Tibial nerve (tissue), 4 donors: ENCODE measurements around the gene CNIH3.

ENCODE experiments used
- CTCF ChIP-seq, 5 experiments: fragments of 200-600 bp in 3 of 5; fragments of 450-650 bp in 2 of 5; sonication (generic) in 3 of 5; IDR thresholded peaks; one replicate each; pipeline ENCODE4 v1.5.1; 2016 to 2019; ENCODE audit warnings: antibody characterized with exemption in 5 of 5, mild to moderate bottlenecking in 3 of 5, moderate library complexity in 2 of 5
- EP300 ChIP-seq, 2 donors: sonication (generic); formaldehyde crosslinking; IDR thresholded peaks; one replicate each; pipeline ENCODE4 v1.6.1; 2017; ENCODE audit warnings: antibody characterized with exemption in 2 of 2, mild to moderate bottlenecking in 1 of 2

GRCh38 chr1:224757508-224757907 lies 141.4 kb downstream of the CNIH3 start:
- TF ChIP-seq CTCF (IDR thresholded peaks at IDR 0.05) (no peak), EP300 (IDR thresholded peaks at IDR 0.05) (no peak)
